DMS 273 (cell line): ENCODE measurements around the gene MBOAT2.

Experiments used
- DNase-seq: peaks from one replicate; lab custom pipeline; 2025; ENCODE audit not compliant: unreplicated experiment; lab: John Stamatoyannopoulos, UW

Gene MBOAT2

GRCh38 chr2:8867363-8867762 lies 136.1 kb downstream of the MBOAT2 start:
- no peak for DNase-seq

- no peak for DNase-seq
Observed at GRCh38 chr2:8863331-8863953, 140.0 kb downstream of the MBOAT2 start.

- no peak for DNase-seq
Observed at GRCh38 chr2:8862230-8862629, 141.3 kb downstream of the MBOAT2 start.

DNA sequence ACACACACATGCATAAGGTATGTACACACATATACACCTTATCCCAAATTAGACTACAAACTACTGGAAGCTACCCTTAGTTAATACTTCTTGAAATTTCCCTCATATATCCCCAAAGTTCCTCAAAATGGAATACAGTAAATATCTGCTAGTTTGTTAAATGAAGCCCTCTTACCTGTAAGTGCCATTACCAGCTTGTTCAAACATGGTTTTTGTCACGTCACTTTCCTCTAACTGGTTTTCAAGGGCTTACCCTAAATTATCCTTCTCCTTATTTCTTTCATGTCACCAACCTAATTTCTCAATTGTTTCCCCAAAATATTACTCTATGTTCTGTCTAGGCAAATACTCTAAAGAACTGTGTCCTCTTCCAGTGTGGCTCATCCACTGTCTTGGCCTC lies 141.7 kb downstream of the MBOAT2 start:
- no peak for DNase-seq

DNA sequence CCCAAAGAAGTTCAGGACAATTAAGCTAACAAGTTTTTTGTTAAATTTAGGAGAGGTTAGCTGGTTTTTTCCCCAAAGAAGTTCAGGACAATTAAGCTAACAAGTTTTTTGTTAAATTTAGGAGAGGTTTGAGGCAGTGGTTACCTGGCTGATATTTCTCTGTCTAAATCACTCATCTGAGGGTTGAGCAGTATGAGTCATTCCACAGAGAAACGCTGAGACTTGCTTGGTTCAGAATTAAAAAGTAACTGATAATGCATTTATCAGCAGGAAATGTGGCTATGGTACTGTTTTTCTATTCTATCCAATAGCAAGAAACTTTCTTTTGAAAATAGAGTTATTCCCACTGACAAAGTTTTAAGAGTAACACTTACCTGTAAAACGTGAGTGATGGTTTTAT lies 143.2 kb downstream of the MBOAT2 start:
- no peak for DNase-seq

GRCh38 chr2:8858910-8859309 lies 144.6 kb downstream of the MBOAT2 start:
- no peak for DNase-seq

- DNase-seq = no peak
Observed at GRCh38 chr2:8858264-8858663, 145.2 kb downstream of the MBOAT2 start.

DNA sequence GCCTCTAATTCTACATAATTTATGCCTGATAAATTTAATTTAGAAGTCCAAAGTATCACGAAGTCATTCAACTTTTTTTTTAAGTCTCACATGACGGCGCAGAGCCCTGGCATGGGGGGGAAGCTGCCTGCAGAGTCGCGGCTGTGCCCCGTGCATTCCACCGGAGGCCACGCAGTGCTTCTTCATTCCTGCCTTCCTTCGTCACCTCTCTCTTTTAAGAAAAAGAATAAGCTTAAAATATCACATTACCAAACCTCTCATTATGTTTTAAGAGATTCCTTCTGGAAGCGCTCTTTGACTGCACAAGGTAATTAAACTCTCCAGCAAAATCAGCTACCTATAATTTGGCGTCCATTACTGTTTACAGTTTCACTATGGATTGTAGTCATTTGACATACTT lies 145.8 kb downstream of the MBOAT2 start:
- DNase-seq = no peak

DNA sequence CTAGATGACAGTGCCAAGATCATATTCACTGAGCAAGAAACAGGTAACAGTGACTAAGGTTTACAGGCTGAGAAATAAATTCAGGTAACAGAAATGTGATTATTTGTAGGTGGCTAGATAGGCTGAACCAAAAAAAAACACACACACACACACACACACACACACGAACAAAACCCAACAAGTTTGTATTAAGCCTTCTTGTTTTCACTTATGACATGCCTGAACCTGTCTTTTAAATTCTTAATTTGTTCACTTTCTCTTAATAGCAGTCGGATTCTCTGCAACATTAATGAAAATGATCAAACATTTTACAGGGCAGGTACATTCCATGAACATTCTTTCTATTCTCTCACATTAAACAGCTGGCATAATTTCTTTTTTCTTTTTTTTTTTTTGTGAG lies 147.3 kb downstream of the MBOAT2 start:
- no peak for DNase-seq

- no peak for DNase-seq
Observed at GRCh38 chr2:8855010-8855409, 148.5 kb downstream of the MBOAT2 start.

DNA sequence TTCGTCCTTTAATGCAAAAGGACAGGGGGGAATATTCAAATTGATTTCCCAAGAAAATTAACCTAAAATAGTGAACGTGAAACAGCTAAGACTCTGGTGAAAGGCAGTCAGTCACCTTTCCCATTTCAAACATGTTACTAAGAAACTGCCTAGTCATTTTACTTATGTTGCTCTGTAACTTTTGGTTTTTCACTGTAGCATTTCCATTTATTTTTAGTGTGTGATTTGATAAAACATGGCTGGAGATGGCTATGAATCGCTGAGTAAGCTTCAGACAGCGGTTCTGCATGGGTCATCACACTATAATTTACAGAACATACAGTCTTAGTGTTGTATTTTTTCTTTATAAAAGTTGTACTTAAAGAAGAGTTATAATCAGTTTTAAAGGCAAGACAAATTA lies 150.1 kb downstream of the MBOAT2 start:
- no peak for DNase-seq

- no peak for DNase-seq
Observed at GRCh38 chr2:8851811-8852560, 151.5 kb downstream of the MBOAT2 start.

DNA sequence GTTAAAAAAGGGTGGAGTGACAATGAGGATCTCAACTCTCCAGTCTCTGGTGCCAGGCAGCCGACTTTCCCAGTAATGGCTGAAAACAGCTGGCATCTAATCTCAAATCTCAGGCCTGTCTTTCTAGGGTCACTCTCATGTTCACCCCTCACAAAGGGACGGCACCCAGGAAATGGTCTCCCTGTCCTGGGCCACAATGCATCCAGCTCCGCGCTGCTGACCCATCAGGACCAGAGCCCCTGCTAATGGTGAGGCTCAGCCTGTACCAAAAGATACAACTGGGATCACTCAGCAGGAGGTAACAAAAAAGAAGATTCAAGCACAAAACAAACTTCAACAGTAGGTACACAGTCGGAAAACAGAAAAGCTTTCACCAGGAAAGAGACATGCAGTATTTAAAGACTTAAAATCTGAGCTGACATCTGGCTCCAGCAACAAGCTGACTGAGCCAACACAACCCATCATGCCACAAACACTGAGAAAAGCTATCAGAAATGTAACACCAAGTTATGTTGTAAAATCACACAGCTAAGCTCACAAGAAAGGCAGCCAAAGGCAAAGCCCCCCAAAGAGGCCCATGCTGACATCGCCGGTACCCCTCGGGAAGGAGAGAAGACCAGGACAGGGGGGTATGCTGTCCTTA lies 152.5 kb downstream of the MBOAT2 start:
- DNase-seq = no peak

DNA sequence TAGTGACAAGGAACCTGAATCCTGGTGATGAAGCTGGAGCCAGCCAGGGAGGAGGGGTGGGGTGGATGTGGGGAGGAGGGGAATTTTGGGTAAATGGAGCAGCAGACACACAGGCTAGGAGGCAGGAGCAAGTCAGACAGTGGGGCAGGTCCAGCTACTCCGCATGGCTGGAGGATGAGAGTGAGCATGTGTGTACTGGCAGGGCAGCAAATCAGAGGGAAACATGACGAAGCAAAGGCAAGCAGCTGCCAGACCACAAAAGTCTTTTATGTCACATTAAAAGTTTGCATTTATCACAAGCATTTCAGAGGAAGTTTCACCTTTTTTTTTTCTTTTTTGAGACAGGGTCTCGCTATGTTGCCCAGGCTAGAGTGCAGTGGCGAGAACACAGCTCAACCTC lies 154.2 kb downstream of the MBOAT2 start:
- DNase-seq = no peak

GRCh38 chr2:8848328-8849100 lies 155.0 kb downstream of the MBOAT2 start:
- no peak for DNase-seq

GRCh38 chr2:8847400-8847799 lies 156.1 kb downstream of the MBOAT2 start:
- DNase-seq = no peak

DNA sequence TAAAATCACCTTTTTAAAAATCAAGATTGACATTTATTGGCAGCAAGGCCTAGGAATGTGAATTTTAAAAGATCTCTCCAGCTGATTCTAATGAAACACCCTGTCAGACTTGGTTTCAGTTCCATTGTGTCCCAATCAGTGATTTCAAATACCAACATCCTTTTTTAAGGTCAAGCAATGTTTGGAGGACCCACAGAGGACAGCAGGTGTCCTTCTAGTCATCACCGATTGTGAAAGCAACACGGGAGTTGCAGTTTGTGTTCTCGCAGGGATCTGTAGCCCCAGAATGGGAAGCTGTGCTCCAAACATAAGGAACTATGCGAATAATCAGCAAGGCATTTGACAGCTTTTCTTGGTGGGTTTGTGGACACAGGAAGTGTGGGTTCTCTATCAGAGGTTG lies 161.6 kb downstream of the MBOAT2 start:
- DNase-seq = no peak

DNA sequence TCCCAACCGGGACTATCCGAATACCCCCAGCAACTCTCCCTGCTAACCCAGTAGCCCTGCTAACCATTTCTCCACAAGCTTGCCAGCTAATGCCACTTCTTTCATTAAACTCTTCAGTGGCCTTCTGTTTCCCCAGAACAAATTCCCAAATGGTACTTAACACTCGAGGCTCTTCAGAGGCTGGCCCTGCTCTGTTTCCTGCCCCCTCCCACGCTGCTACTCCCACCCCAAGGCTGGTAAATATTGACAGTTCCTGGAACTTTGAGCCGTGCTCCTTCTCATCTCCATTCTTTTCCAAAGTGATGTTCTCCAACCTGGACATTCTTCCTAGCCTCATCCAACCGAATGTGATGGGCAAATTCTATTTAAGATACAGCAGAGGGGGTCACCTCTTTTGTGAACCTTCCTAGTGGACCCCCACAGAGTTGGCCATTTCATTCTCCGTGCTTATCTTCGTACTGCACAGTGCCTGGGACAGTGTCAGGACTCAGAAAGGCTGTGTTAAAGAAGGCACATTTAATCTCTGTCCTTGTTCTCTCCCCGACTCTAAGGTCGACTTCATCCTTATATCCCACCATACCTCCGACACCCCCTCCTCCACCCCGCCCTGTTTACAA lies 162.9 kb downstream of the MBOAT2 start:
- no peak for DNase-seq

GRCh38 chr2:8839189-8839965 lies 164.1 kb downstream of the MBOAT2 start:
- DNase-seq = no peak

GRCh38 chr2:8837795-8838140 lies 165.7 kb downstream of the MBOAT2 start:
- no peak for DNase-seq
